Fibroblast of villous mesenchyme (primary cell): Measurements from ENCODE around the gene HTRA2. TPM values are rescaled to one million over a fixed set of nuclear protein-coding genes. Genes with fewer than 3 reads are reported as not detected.
A peak's percentile ranks its signal among the peaks of the same experiment; 100 is the strongest.

Experiments
- DNase-seq: peaks from one replicate; pipeline ENCODE4 v3.0.0-alpha.2; 2010; ENCODE audit warnings: low read depth
- H3K4me3 ChIP-seq: 2 replicates; pipeline ENCODE4 v1.5.1; 2011; ENCODE audit warnings: low read depth, mild to moderate bottlenecking, low read length
- CTCF ChIP-seq: IDR thresholded peaks from 2 replicates; pipeline ENCODE4 v1.5.1; 2012; ENCODE audit warnings: low read depth, mild to moderate bottlenecking, low read length; ENCODE audit not compliant: insufficient read depth
- total RNA-seq: library from RNA; depleted of rRNA; stranded (reverse); fragments of >200 nt; gene quantifications from 2 replicates; pipeline ENCODE4 v1.2.3, GENCODE V29; 2012

The HTRA2 gene
- total RNA-seq, 1 donor, result 40.2 TPM

- no peak for TF ChIP-seq CTCF
- H3K4me3 ChIP-seq, result no peak overlapping the region
- no peak for DNase-seq
Observed at GRCh38 chr2:74527741-74528140, 2.0 kb upstream of the HTRA2 start.

- no peak for TF ChIP-seq CTCF
- no peak for DNase-seq
- peak overlapping the region; percentile 77 for H3K4me3 ChIP-seq
Observed at GRCh38 chr2:74528600-74529356, 955 bp upstream of the HTRA2 start.

GRCh38 chr2:74530239-74531187, 780 bp downstream of the HTRA2 start:
- no peak for TF ChIP-seq CTCF
- peak; percentile 56 for DNase-seq
- H3K4me3 ChIP-seq, result peak overlapping the region; percentile 77

GRCh38 chr2:74531666-74532065, 1.9 kb downstream of the HTRA2 start:
- no peak for DNase-seq
- no peak overlapping the region for H3K4me3 ChIP-seq
- TF ChIP-seq CTCF, result no peak

GRCh38 chr2:74532222-74532621, 2.5 kb downstream of the HTRA2 start:
- H3K4me3 ChIP-seq, result no peak overlapping the region
- TF ChIP-seq CTCF, result peak; percentile 22
- peak; percentile 52 for DNase-seq

- no peak for TF ChIP-seq CTCF
- no peak overlapping the region for H3K4me3 ChIP-seq
- no peak for DNase-seq
Observed at GRCh38 chr2:74533464-74533863, 3.7 kb downstream of the HTRA2 start.
